ENCODE measurements around the gene TJP1. TPM values are rescaled to one million over a fixed set of nuclear protein-coding genes. Genes with fewer than 3 reads are reported as not detected.

The TJP1 gene
- total and polyA plus RNA-seq, 9 of the 15 experiments (the other 6 are each of a cell fraction or from before 2014, with no cell fraction given), result 9.1 to 39.3 (median 28.0) TPM

- TF ChIP-seq ARID3B (CRISPR knock-in tag; IDR thresholded peaks at IDR 0.05; ENCODE audit: borderline replicate concordance) (no peak), MECOM (CRISPR knock-in tag; IDR thresholded peaks at IDR 0.05) (no peak), CBFA2T3 (IDR thresholded peaks at IDR 0.05) (peak; percentile 10; the same call in 1 of the 2 replicates), ARID1B (IDR thresholded peaks at IDR 0.05) (peak; percentile 57), RCOR1 (IDR thresholded peaks at IDR 0.05; ENCODE audit: borderline replicate concordance in 1 of 2, low read depth in 2 of 2, low read length in 2 of 2) (peak in 1 of 2 experiments; percentile 74; a peak in 2 of 4 replicates), ZNF512 (tag; IDR thresholded peaks at IDR 0.05) (no peak), ZEB2 (IDR thresholded peaks at IDR 0.05) (no peak), MED1 (CRISPR knock-in tag; IDR thresholded peaks at IDR 0.05; ENCODE audit: borderline replicate concordance) (no peak; the same call in 1 of the 2 replicates), RAD21 (CRISPR knock-in tag; conservative IDR thresholded peaks at IDR 0.05 in 1 of 2, IDR thresholded peaks at IDR 0.05 in 1 of 2) (peak in 1 of 2 experiments; percentile 18; a peak in 1 of 4 replicates), FIP1L1 (IDR thresholded peaks at IDR 0.05; ENCODE audit: low read depth, low read length, poor library complexity, severe bottlenecking) (peak; percentile 56), ZNF696 (CRISPR knock-in tag; conservative IDR thresholded peaks at IDR 0.05) (no peak), TAF1 (IDR thresholded peaks at IDR 0.05; ENCODE audit: control insufficient read depth, extremely low read depth, insufficient read depth, low read length, severe bottlenecking) (peak; percentile 56), CTCFL (IDR thresholded peaks at IDR 0.05; ENCODE audit: borderline replicate concordance, insufficient read depth, low read depth, low read length, poor library complexity, severe bottlenecking) (peak; percentile 32), CBFA2T2 (conservative IDR thresholded peaks at IDR 0.05) (no peak), ZNF639 (CRISPR knock-in tag; conservative IDR thresholded peaks at IDR 0.05 in 1 of 2, IDR thresholded peaks at IDR 0.05 in 1 of 2) (no peak), PML (IDR thresholded peaks at IDR 0.05; ENCODE audit: low read length) (no peak), ZBTB7A (IDR thresholded peaks at IDR 0.05; ENCODE audit: borderline replicate concordance, control insufficient read depth, low read depth, low read length) (peak; percentile 67), ZNF561 (CRISPR knock-in tag; conservative IDR thresholded peaks at IDR 0.05) (no peak), EWSR1 (IDR thresholded peaks at IDR 0.05; ENCODE audit: borderline replicate concordance, low read depth, partially characterized antibody) (no peak)
Measured at GRCh38 chr15:29821416-29822099, 710 bp downstream of the TJP1 start (continued).
